HT-29 (cell line): ENCODE results near the gene LZTS2. TPM values are rescaled to one million over a fixed set of nuclear protein-coding genes. Genes with fewer than 3 reads are reported as not detected.

Source experiments
- DNase-seq: peaks from one replicate; pipeline ENCODE4 v3.0.0-alpha.2; 2015; ENCODE audit warnings: low spot score
- total RNA-seq: library from RNA; depleted of rRNA; stranded (reverse); fragments of >200 nt; shearing (Covaris generic); gene quantifications from 2 replicates; pipeline ENCODE4 v1.2.3, GENCODE V29; 2014

LZTS2 gene
- total RNA-seq, 1 experiment from 2014 or later, result 172 TPM

DNA sequence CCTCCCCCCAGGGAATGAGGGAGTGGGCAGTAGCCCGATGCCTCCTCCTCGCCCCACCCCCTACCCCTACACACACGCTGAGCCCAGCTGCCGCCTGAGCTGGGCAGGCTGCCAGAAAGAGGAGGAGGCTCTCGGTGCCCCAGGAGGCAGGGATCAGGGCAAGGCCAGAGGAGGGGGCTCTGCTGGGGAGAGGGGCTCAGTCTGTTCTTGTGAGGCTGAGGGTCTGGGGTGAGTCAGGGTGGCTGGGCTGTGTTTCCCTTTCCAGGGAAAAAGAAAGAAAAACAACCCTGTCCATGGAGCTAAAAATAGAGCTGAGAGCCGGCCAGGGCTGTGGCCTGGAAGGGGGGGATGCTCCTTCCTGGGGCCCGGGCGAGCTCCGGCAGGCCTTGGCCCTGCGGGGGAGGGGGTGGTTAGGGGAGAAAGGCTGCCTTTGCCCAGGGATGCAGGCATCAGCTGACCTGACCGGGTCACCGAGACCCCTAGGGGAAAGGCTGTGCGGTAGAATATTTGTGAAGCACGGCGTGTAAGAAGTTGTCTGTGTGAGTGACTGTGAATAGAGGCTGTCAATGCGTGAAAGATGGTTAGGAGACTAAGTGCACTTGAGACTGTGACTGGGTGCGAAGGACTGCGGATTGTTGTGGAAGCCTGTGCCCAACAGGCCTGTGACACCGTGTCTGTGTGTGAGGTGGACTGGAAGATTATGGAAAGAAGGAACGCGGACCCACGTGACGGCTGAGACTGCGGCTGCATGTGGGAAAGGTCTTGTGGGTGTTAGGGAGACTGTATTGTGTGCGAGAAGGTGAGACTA lies 1.2 kb upstream of the LZTS2 start:
- peak; percentile 86 for DNase-seq

GRCh38 chr10:100998991-100999741 lies 442 bp upstream of the LZTS2 start:
- DNase-seq, result peak; percentile 81

GRCh38 chr10:101000127-101000914 lies 713 bp downstream of the LZTS2 start:
- DNase-seq, result peak; percentile 54

GRCh38 chr10:101000915-101001658 lies 1.5 kb downstream of the LZTS2 start:
- DNase-seq, result peak; percentile 62

- no peak for DNase-seq
Measured at GRCh38 chr10:101001659-101002035, 2.0 kb downstream of the LZTS2 start.

DNA sequence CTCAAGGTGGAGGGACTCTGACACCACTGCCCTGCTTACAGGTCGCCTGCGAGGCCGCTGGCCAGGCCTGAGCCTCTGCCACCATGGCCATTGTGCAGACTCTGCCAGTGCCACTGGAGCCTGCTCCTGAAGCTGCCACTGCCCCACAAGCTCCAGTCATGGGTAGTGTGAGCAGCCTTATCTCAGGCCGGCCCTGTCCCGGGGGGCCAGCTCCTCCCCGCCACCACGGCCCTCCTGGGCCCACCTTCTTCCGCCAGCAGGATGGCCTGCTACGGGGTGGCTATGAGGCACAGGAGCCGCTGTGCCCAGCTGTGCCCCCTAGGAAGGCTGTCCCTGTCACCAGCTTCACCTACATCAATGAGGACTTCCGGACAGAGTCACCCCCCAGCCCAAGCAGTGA lies 2.8 kb downstream of the LZTS2 start:
- no peak for DNase-seq

- no peak for DNase-seq
Measured at GRCh38 chr10:101003639-101004206, 4.1 kb downstream of the LZTS2 start.

GRCh38 chr10:101005361-101005760 lies 5.8 kb downstream of the LZTS2 start:
- no peak for DNase-seq

DNA sequence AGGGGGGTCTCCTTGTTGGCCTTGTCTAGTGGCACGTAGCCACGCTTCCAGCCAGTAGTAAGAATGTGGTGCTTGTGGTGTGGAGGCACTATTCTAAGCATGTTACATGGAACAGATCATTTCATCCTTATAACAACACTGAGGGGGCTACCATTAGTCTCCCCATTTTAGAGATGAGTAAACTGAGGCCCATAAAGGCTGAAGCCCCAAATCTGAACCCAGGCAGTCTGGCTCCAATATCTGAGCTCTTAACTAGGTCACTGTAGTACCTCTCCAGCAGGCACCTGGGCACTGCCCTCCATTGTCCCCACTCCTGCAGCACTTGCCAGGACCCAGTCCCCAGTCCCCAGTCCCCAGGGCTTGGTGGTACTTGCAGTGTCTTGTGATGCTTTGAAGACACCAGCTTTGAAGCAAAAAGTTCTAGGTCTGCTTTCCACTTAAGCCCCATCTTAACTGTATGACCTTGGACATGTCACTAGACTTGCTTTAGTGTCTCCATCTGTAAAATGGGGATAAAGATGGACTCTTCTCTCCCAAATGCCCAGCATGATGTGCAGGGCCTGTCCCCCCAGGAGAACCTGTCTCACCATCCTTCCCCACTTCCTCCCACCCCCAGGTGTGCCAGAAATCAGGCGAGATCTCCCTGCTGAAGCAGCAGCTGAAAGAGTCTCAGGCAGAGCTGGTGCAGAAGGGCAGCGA lies 6.4 kb downstream of the LZTS2 start:
- DNase-seq, result no peak

- DNase-seq, result no peak
Measured at GRCh38 chr10:101006593-101007098, 7.0 kb downstream of the LZTS2 start.

DNA sequence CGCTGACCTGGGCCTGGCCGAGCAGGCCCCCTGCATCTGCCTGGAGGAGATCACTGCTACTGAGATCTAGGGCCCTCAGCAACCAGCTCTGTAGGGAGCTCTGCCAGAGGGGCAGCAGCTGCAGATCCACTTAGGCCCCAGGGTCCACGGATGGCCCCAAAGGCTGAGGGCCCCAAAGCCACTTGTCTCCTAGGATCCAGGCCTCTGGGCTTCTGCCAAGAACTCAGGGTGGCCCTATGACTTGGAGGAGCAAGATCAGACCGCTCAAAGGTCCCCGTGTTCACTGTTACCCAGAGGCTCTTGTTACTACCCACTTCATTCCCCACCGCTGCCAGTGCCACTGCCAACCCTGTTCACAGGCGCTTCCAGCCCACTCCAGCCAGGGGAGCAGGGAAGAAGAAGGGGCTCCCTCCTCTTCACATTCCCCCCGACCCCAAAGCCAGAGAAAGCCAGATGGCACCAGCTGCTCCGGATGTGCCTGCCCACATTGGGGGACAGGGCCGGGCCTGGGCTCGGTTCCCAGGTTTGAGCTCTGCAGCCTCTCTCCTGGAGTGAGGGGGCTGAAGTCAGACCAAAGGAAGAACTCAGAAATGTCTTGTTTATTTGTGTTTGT lies 7.6 kb downstream of the LZTS2 start:
- no peak for DNase-seq

GRCh38 chr10:101007915-101008822 lies 8.6 kb downstream of the LZTS2 start:
- no peak for DNase-seq

DNA sequence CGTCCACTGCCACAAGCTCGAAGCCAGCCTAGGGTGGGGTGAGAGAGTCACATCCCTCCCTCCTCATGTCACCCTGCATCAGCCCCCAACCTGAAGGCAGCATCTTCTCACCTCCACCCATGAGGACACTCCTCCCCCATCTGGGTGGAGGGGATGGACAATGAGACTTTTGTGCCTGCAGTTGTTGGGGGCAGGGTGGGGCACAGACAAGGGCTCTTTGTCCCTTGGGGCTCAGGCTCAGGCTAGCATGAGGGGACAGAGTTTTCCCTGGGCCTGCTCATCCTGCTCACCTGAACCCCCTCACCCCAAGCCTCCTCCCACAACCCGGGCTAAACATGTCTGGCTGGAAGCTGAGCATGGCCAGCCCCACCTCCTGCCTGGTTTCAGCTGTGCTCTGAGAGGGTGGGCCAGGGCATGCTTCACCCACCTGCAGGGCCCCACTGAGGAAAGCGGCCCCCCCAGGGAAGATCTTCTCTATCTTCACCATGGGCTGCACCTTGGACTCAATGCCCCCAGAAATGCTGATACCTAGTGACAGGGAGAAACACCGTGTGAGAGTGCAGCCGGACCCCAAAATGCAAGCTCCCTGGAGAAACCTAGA lies 9.3 kb downstream of the LZTS2 start:
- DNase-seq, result peak; percentile 78

GRCh38 chr10:101010329-101010728 lies 10.7 kb downstream of the LZTS2 start:
- no peak for DNase-seq

GRCh38 chr10:101011517-101012423 lies 12.2 kb downstream of the LZTS2 start:
- peak; percentile 67 for DNase-seq

GRCh38 chr10:101012525-101013364 lies 13.1 kb downstream of the LZTS2 start:
- DNase-seq, result peak; percentile 95
